GM13977 (cell line): ENCODE data around the gene HSF2BP.

Source experiments
- DNase-seq: peaks from one replicate; pipeline ENCODE4 v3.0.0; 2012; ENCODE audit warnings: low spot score
- CTCF ChIP-seq: IDR thresholded peaks from 2 replicates; pipeline ENCODE4 v1.5.1; 2012; ENCODE audit warnings: mild to moderate bottlenecking, control low read depth; ENCODE audit not compliant: insufficient read depth; ENCODE audit errors: extremely low read depth, missing control alignments
- in situ Hi-C: fragments of 300-500 bp; cut with MboI; formaldehyde crosslinking; loops from one replicate; pipeline ENCODE4 v1.12.0; 2022; ENCODE audit warnings: low sequenced_read_pairs, low pct_unique_long_range_greater_than_20kb, mixed read lengths, inconsistent platforms; ENCODE audit not compliant: unreplicated experiment

The HSF2BP gene

GRCh38 chr21:43663033-43663432 lies 3.7 kb upstream of the HSF2BP start:
- DNase-seq, result no peak
- TF ChIP-seq CTCF, result no peak
- in situ Hi-C loops, result no loop called here

- no peak for TF ChIP-seq CTCF
- in situ Hi-C loops, result no loop called here
- DNase-seq, result no peak
These were observed 3.0 kb upstream of the HSF2BP start for GRCh38 chr21:43662286-43662685.

GRCh38 chr21:43658769-43659135 lies 536 bp downstream of the HSF2BP start:
- TF ChIP-seq CTCF, result no peak
- DNase-seq, result no peak
- in situ Hi-C loops, result no loop called here

GRCh38 chr21:43658088-43658741 lies 1.1 kb downstream of the HSF2BP start:
- no peak for DNase-seq
- no peak for TF ChIP-seq CTCF
- in situ Hi-C loops, result no loop called here

GRCh38 chr21:43657355-43658087 lies 1.8 kb downstream of the HSF2BP start:
- no peak for TF ChIP-seq CTCF
- no peak for DNase-seq
- in situ Hi-C loops, result no loop called here

GRCh38 chr21:43654806-43655489 lies 4.3 kb downstream of the HSF2BP start:
- in situ Hi-C loops, result no loop called here
- TF ChIP-seq CTCF, result no peak
- DNase-seq, result no peak
